Measurements from ENCODE around the gene PACSIN1.
A peak's percentile ranks its signal among the peaks of the same experiment; 100 is the strongest.

PACSIN1 gene

GRCh38 chr6:34497411-34497810, 31.5 kb downstream of the PACSIN1 start:
- Mint-ChIP-seq H3K9me3 (no peaks in the 10 kb centered on the region), H3K4me3 (no peak overlapping the region), H3K4me1 (ENCODE audit: low read depth in 2 of 2) (no peaks in the 10 kb centered on the region), H3K27me3 (peaks cover 0 to 5% of the 10 kb centered on the region in 2 donors), H3K36me3 (ENCODE audit: insufficient read depth) (no peaks in the 10 kb centered on the region), H3K27ac (no peak overlapping the region)
- ATAC-seq (replicated peaks) (no peak), DNase-seq (no peak)

- ATAC-seq (replicated peaks) (no peak), DNase-seq (no peak)
- Mint-ChIP-seq H3K4me1 (ENCODE audit: low read depth in 2 of 2) (no peaks in the 10 kb centered on the region), H3K27me3 (peaks cover 0 to 4% of the 10 kb centered on the region in 2 donors), H3K4me3 (no peak overlapping the region), H3K9me3 (no peaks in the 10 kb centered on the region), H3K36me3 (ENCODE audit: insufficient read depth) (no peaks in the 10 kb centered on the region), H3K27ac (no peak overlapping the region)
Observed at GRCh38 chr6:34506718-34507117, 40.8 kb downstream of the PACSIN1 start.

GRCh38 chr6:34508425-34508824, 42.5 kb downstream of the PACSIN1 start:
- DNase-seq (no peak), ATAC-seq (replicated peaks) (no peak)
- Mint-ChIP-seq H3K36me3 (ENCODE audit: insufficient read depth) (no peaks in the 10 kb centered on the region), H3K4me3 (no peak overlapping the region), H3K27ac (no peak overlapping the region), H3K27me3 (peaks cover 0 to 16% of the 10 kb centered on the region in 2 donors), H3K9me3 (no peaks in the 10 kb centered on the region), H3K4me1 (ENCODE audit: low read depth in 2 of 2) (no peaks in the 10 kb centered on the region)

GRCh38 chr6:34509782-34510181, 43.9 kb downstream of the PACSIN1 start:
- Mint-ChIP-seq H3K9me3 (no peaks in the 10 kb centered on the region), H3K4me1 (ENCODE audit: low read depth in 2 of 2) (no peaks in the 10 kb centered on the region), H3K27ac (no peak overlapping the region), H3K27me3 (peaks cover 0 to 30% of the 10 kb centered on the region in 2 donors), H3K36me3 (ENCODE audit: insufficient read depth) (no peaks in the 10 kb centered on the region), H3K4me3 (no peak overlapping the region)
- no peak for ATAC-seq (replicated peaks)
- no peak for DNase-seq

GRCh38 chr6:34510299-34510698, 44.4 kb downstream of the PACSIN1 start:
- no peaks in the 10 kb centered on the region for H3K9me3 Mint-ChIP-seq
- ATAC-seq (replicated peaks) = no peak
- H3K36me3 Mint-ChIP-seq (ENCODE audit: insufficient read depth) = no peaks in the 10 kb centered on the region
- no peak overlapping the region for H3K4me3 Mint-ChIP-seq
- peaks cover 0 to 32% of the 10 kb centered on the region in 2 donors for H3K27me3 Mint-ChIP-seq
- no peak overlapping the region for H3K27ac Mint-ChIP-seq
- no peak for DNase-seq
- no peaks in the 10 kb centered on the region for H3K4me1 Mint-ChIP-seq (ENCODE audit: low read depth in 2 of 2)

- Mint-ChIP-seq H3K4me1 (ENCODE audit: low read depth in 2 of 2) (no peaks in the 10 kb centered on the region), H3K27me3 (peaks cover 0 to 32% of the 10 kb centered on the region in 2 donors), H3K27ac (peak overlapping the region in 1 of 2 donors; percentile 37), H3K4me3 (no peak overlapping the region), H3K36me3 (ENCODE audit: insufficient read depth) (no peaks in the 10 kb centered on the region), H3K9me3 (no peaks in the 10 kb centered on the region)
- ATAC-seq (replicated peaks) = no peak
- no peak for DNase-seq
Observed at GRCh38 chr6:34511214-34511914, 45.5 kb downstream of the PACSIN1 start.

- no peak for ATAC-seq (replicated peaks)
- Mint-ChIP-seq H3K4me3 (no peak overlapping the region), H3K4me1 (ENCODE audit: low read depth in 2 of 2) (no peaks in the 10 kb centered on the region), H3K27me3 (peaks cover 0 to 37% of the 10 kb centered on the region in 2 donors), H3K27ac (peak overlapping the region; percentile 37 to 69), H3K36me3 (ENCODE audit: insufficient read depth) (no peaks in the 10 kb centered on the region), H3K9me3 (no peaks in the 10 kb centered on the region)
- DNase-seq = no peak
Observed at GRCh38 chr6:34511915-34512737, 46.2 kb downstream of the PACSIN1 start.

GRCh38 chr6:34512738-34513115, 46.9 kb downstream of the PACSIN1 start:
- no peaks in the 10 kb centered on the region for H3K9me3 Mint-ChIP-seq
- ATAC-seq (replicated peaks) (no peak), DNase-seq (no peak)
- peaks cover 0 to 43% of the 10 kb centered on the region in 2 donors for H3K27me3 Mint-ChIP-seq
- H3K4me3 Mint-ChIP-seq = no peak overlapping the region
- H3K36me3 Mint-ChIP-seq (ENCODE audit: insufficient read depth) = no peaks in the 10 kb centered on the region
- peak overlapping the region in 1 of 2 donors; percentile 69 for H3K27ac Mint-ChIP-seq
- H3K4me1 Mint-ChIP-seq (ENCODE audit: low read depth in 2 of 2) = no peaks in the 10 kb centered on the region

GRCh38 chr6:34513646-34514045, 47.8 kb downstream of the PACSIN1 start:
- Mint-ChIP-seq H3K27ac (peak overlapping the region in 1 of 2 donors; percentile 69), H3K4me3 (no peak overlapping the region), H3K36me3 (ENCODE audit: insufficient read depth) (no peaks in the 10 kb centered on the region)

GRCh38 chr6:34514112-34514511, 48.2 kb downstream of the PACSIN1 start:
- Mint-ChIP-seq H3K9me3 (no peaks in the 10 kb centered on the region), H3K36me3 (ENCODE audit: insufficient read depth) (no peaks in the 10 kb centered on the region), H3K27me3 (peaks cover 0 to 47% of the 10 kb centered on the region in 2 donors), H3K4me1 (ENCODE audit: low read depth in 2 of 2) (peaks cover 0 to 4% of the 10 kb centered on the region in 2 donors), H3K4me3 (no peak overlapping the region), H3K27ac (no peak overlapping the region)
- DNase-seq (no peak), ATAC-seq (replicated peaks) (no peak)

More at GRCh38 chr6:34513646-34514045, 47.8 kb downstream of the PACSIN1 start:
- Mint-ChIP-seq H3K27me3 (peaks cover 0 to 47% of the 10 kb centered on the region in 2 donors), H3K9me3 (no peaks in the 10 kb centered on the region), H3K4me1 (ENCODE audit: low read depth in 2 of 2) (peaks cover 0 to under 1% of the 10 kb centered on the region in 2 donors)
- DNase-seq (no peak), ATAC-seq (replicated peaks) (no peak)

GRCh38 chr6:34514593-34515472, 49.0 kb downstream of the PACSIN1 start:
- H3K27me3 Mint-ChIP-seq = peaks cover 0 to 47% of the 10 kb centered on the region in 2 donors
- H3K27ac Mint-ChIP-seq = no peak overlapping the region
- H3K36me3 Mint-ChIP-seq (ENCODE audit: insufficient read depth) = no peaks in the 10 kb centered on the region
- ATAC-seq (replicated peaks) (no peak), DNase-seq (no peak)
- no peaks in the 10 kb centered on the region for H3K9me3 Mint-ChIP-seq
- peaks cover 0 to 4% of the 10 kb centered on the region in 2 donors for H3K4me1 Mint-ChIP-seq (ENCODE audit: low read depth in 2 of 2)
- no peak overlapping the region for H3K4me3 Mint-ChIP-seq

- no peaks in the 10 kb centered on the region for H3K36me3 Mint-ChIP-seq (ENCODE audit: insufficient read depth)
- peaks cover 0 to 47% of the 10 kb centered on the region in 2 donors for H3K27me3 Mint-ChIP-seq
- DNase-seq (no peak), ATAC-seq (replicated peaks) (no peak)
- H3K4me1 Mint-ChIP-seq (ENCODE audit: low read depth in 2 of 2) = peaks cover 0 to 4% of the 10 kb centered on the region in 2 donors
- H3K9me3 Mint-ChIP-seq = no peaks in the 10 kb centered on the region
- H3K27ac Mint-ChIP-seq = no peak overlapping the region
- no peak overlapping the region for H3K4me3 Mint-ChIP-seq
Observed at GRCh38 chr6:34515473-34516387, 49.9 kb downstream of the PACSIN1 start.

Data from effector memory CD8-positive, alpha-beta T cell (primary cell).